Measurements from ENCODE around the gene ACAA1. TPM values are rescaled to one million over a fixed set of nuclear protein-coding genes. Genes with fewer than 3 reads are reported as not detected.

ACAA1 gene
- total and polyA plus RNA-seq, 2 of the 13 experiments (the other 11 are each of a cell fraction or from before 2014, with no cell fraction given), result 60.8 to 188 TPM

GRCh38 chr3:38085311-38085942, 51.5 kb downstream of the ACAA1 start:
- DNase-seq (ENCODE audit: low spot score) (no peak), ATAC-seq (peak; percentile 61), FAIRE-seq (no peak)
- no peak overlapping the region for H2AFZ ChIP-seq (ENCODE audit: low read length)
- in situ Hi-C loops (cut with HindIII; ENCODE audit: extremely low pct_ligation_motif_present, low pct_unique_long_range_greater_than_20kb) (no loop called here), intact Hi-C loops (cut with micrococcal nuclease; ENCODE audit: unreplicated experiment) (no loop called here)
- TF ChIP-seq HNRNPLL (IDR thresholded peaks at IDR 0.05; ENCODE audit: low read depth, low read length, poor library complexity, severe bottlenecking), result no peak
- TF ChIP-seq ZNF747 (CRISPR knock-in tag; IDR thresholded peaks at IDR 0.05; ENCODE audit: borderline replicate concordance), result no peak
- TF ChIP-seq ZNF44 (CRISPR knock-in tag; IDR thresholded peaks at IDR 0.05), result no peak
- TF ChIP-seq ZNF740 (CRISPR knock-in tag; IDR thresholded peaks at IDR 0.05), result no peak
- TF ChIP-seq ZNF678 (CRISPR knock-in tag; IDR thresholded peaks at IDR 0.05), result no peak
- TF ChIP-seq ZNF224 (CRISPR knock-in tag; IDR thresholded peaks at IDR 0.05), result no peak
- TF ChIP-seq SIX1 (CRISPR knock-in tag; IDR thresholded peaks at IDR 0.05; ENCODE audit: borderline replicate concordance), result no peak
- no peak for TF ChIP-seq HBP1 (CRISPR knock-in tag; IDR thresholded peaks at IDR 0.05; ENCODE audit: low read depth)
- no peak for TF ChIP-seq ZNF891 (CRISPR knock-in tag; IDR thresholded peaks at IDR 0.05)
- TF ChIP-seq TFDP1 (CRISPR knock-in tag; IDR thresholded peaks at IDR 0.05; ENCODE audit: borderline replicate concordance), result no peak
- TF ChIP-seq KDM5A (IDR thresholded peaks at IDR 0.05; ENCODE audit: borderline replicate concordance, low read length), result no peak
- no peak for TF ChIP-seq CHD2 (IDR thresholded peaks at IDR 0.05; ENCODE audit: low read depth, low read length)
- no peak for TF ChIP-seq SMAD9 (CRISPR knock-in tag; IDR thresholded peaks at IDR 0.05)
- TF ChIP-seq POLR2G (IDR thresholded peaks at IDR 0.05; ENCODE audit: low read depth, low read length), result no peak
- no peak for TF ChIP-seq ZNF749 (CRISPR knock-in tag; IDR thresholded peaks at IDR 0.05; ENCODE audit: borderline replicate concordance)
- no peak for TF ChIP-seq THRA (CRISPR knock-in tag; IDR thresholded peaks at IDR 0.05; ENCODE audit: borderline replicate concordance)
- no peaks in the 10 kb centered on the region for H3K36me3 ChIP-seq (replicated peaks in 1 of 2; ENCODE audit: control insufficient read depth in 1 of 2, insufficient read depth in 2 of 2, low read length in 2 of 2)
- H3K9ac ChIP-seq (ENCODE audit: insufficient read depth, low read depth, low read length), result no peak overlapping the region
- peaks cover 0 to 2% of the 10 kb centered on the region in 2 experiments; a peak in 1 of 5 replicates for H3K27me3 ChIP-seq (ENCODE audit: control insufficient read depth in 1 of 2, insufficient read depth in 2 of 2, low read length in 2 of 2)
- H3K4me2 ChIP-seq (ENCODE audit: low read depth, low read length), result no peak overlapping the region
- H3K4me3 ChIP-seq (replicated peaks in 1 of 3; ENCODE audit: insufficient read depth in 1 of 3, low read depth in 2 of 3, low read length in 3 of 3), result no peak overlapping the region
- H3K4me1 ChIP-seq (ENCODE audit: insufficient read depth, low read length), result no peaks in the 10 kb centered on the region
- no peaks in the 10 kb centered on the region for H3K9me3 ChIP-seq (ENCODE audit: low read length)
- 30% methylated on average over 5 of the region's 11 CpGs for WGBS (ENCODE audit: low lambda C conversion rate)
- no peaks in the 10 kb centered on the region for H4K20me1 ChIP-seq (ENCODE audit: insufficient read depth, low read length)
- no peaks in the 10 kb centered on the region for H3K79me2 ChIP-seq (ENCODE audit: insufficient read depth, low read length)
- H3K27ac ChIP-seq (ENCODE audit: extremely low read length, insufficient read depth, low read length), result peak overlapping the region; percentile 16
- CTCF ChIA-PET (ENCODE audit: low intra/inter-chr PET ratio, low total read pairs), result no interaction called here
- no TSS peak for BruUV-seq (replicated peaks)
- POLR2A ChIA-PET, result interaction anchor here (1.5 kb wide), 1 partner anchor 262 kb away, joined by 5 read pairs; the partner anchor contains the start of gene XYLB
